MM.1S (cell line): ENCODE results near the gene NUP210L.

ENCODE experiments used
- DNase-seq: peaks from one replicate; pipeline ENCODE4 v3.0.0-alpha.2; 2015
- H2AFZ ChIP-seq: fragments of 300-600 bp; sonication (generic); 2 replicates; pipeline ENCODE4 v1.6.0; 2016; ENCODE audit warnings: antibody characterized with exemption, low read length
- H3F3A ChIP-seq: fragments of 300-600 bp; sonication (generic); 2 replicates; pipeline ENCODE4 v1.6.1; 2016; ENCODE audit warnings: mild to moderate bottlenecking, antibody characterized with exemption, low read length, moderate library complexity, mixed read lengths; ENCODE audit not compliant: insufficient read depth
- H3K27ac ChIP-seq: fragments of 300-600 bp; sonication (generic); 2 replicates; pipeline ENCODE4 v1.5.1; 2016; ENCODE audit warnings: mild to moderate bottlenecking, low read length
- H3K27me3 ChIP-seq: fragments of 300-600 bp; sonication (generic); replicated peaks from 2 replicates; pipeline ENCODE4 v1.6.0; 2016; ENCODE audit warnings: low read length; ENCODE audit not compliant: insufficient read depth
- H3K36me3 ChIP-seq: fragments of 300-600 bp; sonication (generic); replicated peaks from 2 replicates; pipeline ENCODE4 v1.6.1; 2016; ENCODE audit warnings: mild to moderate bottlenecking, low read length, mixed read lengths; ENCODE audit not compliant: insufficient read depth
- H3K4me1 ChIP-seq: fragments of 300-600 bp; sonication (generic); 2 replicates; pipeline ENCODE4 v1.6.1; 2016; ENCODE audit warnings: low read length, mixed read lengths
- H3K4me2 ChIP-seq: fragments of 300-600 bp; sonication (generic); 2 replicates; pipeline ENCODE4 v1.6.0; 2016; ENCODE audit warnings: low read depth, low read length
- H3K4me3 ChIP-seq: fragments of 300-600 bp; sonication (generic); 2 replicates; pipeline ENCODE4 v1.5.1; 2016; ENCODE audit warnings: low read length, mixed read lengths
- H3K79me2 ChIP-seq: fragments of 300-600 bp; sonication (generic); 2 replicates; pipeline ENCODE4 v1.6.1; 2016; ENCODE audit warnings: mixed run types, low read length, mixed read lengths
- H3K9ac ChIP-seq: fragments of 300-600 bp; sonication (generic); 2 replicates; pipeline ENCODE4 v1.6.1; 2016; ENCODE audit warnings: low read length, mixed read lengths
- H3K9me2 ChIP-seq: fragments of 300-600 bp; sonication (generic); replicated peaks from 2 replicates; pipeline ENCODE4 v1.6.1; 2016; ENCODE audit warnings: mild to moderate bottlenecking, low read length, mixed read lengths; ENCODE audit not compliant: insufficient read depth
- H3K9me3 ChIP-seq: fragments of 300-600 bp; sonication (generic); replicated peaks from 2 replicates; pipeline ENCODE4 v1.6.1; 2016; ENCODE audit warnings: mild to moderate bottlenecking, low read length, mixed read lengths; ENCODE audit not compliant: insufficient read depth
- H4K20me1 ChIP-seq: fragments of 300-600 bp; sonication (generic); 2 replicates; pipeline ENCODE4 v1.6.1; 2016; ENCODE audit warnings: mild to moderate bottlenecking, low read length, moderate library complexity, mixed read lengths; ENCODE audit not compliant: insufficient read depth
- EZH2 ChIP-seq: fragments of 300-600 bp; sonication (generic); optimal IDR thresholded peaks from 2 replicates; pipeline ENCODE3; 2017; ENCODE audit warnings: low read depth, mild to moderate bottlenecking, antibody characterized with exemption, low read length, mixed read lengths
- EZH2phosphoT487 ChIP-seq: fragments of 300-600 bp; sonication (generic); IDR thresholded peaks from 2 replicates; pipeline ENCODE4 v1.6.1; 2018; ENCODE audit warnings: antibody characterized with exemption, low read length
- TF ChIP-seq, protein P1 (sequence below): fragments of 300-600 bp; sonication (generic); IDR thresholded peaks from 2 replicates; pipeline ENCODE4 v1.5.1; 2016; ENCODE audit warnings: antibody characterized with exemption, low read length, mixed read lengths

The NUP210L gene

GRCh38 chr1:153967107-153967999 lies 187.5 kb downstream of the NUP210L start, which contains the start of gene CREB3L4:
CREB3L4 (plus strand) TSS chr1:153967902; CDS start chr1:153968526, 624 bp downstream.
- H3K4me1 ChIP-seq, result peaks cover 23% of the 10 kb centered on the region
- H3K27me3 ChIP-seq, result no peaks in the 10 kb centered on the region
- DNase-seq, result peak; percentile 99
- TF ChIP-seq, protein P1, sequence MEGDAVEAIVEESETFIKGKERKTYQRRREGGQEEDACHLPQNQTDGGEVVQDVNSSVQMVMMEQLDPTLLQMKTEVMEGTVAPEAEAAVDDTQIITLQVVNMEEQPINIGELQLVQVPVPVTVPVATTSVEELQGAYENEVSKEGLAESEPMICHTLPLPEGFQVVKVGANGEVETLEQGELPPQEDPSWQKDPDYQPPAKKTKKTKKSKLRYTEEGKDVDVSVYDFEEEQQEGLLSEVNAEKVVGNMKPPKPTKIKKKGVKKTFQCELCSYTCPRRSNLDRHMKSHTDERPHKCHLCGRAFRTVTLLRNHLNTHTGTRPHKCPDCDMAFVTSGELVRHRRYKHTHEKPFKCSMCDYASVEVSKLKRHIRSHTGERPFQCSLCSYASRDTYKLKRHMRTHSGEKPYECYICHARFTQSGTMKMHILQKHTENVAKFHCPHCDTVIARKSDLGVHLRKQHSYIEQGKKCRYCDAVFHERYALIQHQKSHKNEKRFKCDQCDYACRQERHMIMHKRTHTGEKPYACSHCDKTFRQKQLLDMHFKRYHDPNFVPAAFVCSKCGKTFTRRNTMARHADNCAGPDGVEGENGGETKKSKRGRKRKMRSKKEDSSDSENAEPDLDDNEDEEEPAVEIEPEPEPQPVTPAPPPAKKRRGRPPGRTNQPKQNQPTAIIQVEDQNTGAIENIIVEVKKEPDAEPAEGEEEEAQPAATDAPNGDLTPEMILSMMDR, result peak; percentile 61
- TF ChIP-seq EZH2 (no peak), EZH2phosphoT487 (no peak)
- H3K27ac ChIP-seq, result peak within 1 kb of the TSS; percentile 88
- H4K20me1 ChIP-seq, result no peaks in the 10 kb centered on the region
- no peaks in the 10 kb centered on the region for H3K9me3 ChIP-seq
- H3K9ac ChIP-seq, result peak within 1 kb of the TSS; percentile 84
- peak within 1 kb of the TSS; percentile 95 for H2AFZ ChIP-seq
- H3K36me3 ChIP-seq, result no peaks in the 10 kb centered on the region
- H3K4me3 ChIP-seq, result peak within 1 kb of the TSS; percentile 80
- no peaks in the 10 kb centered on the region for H3K9me2 ChIP-seq
- H3F3A ChIP-seq, result peaks cover 29% of the 10 kb centered on the region
- H3K79me2 ChIP-seq, result peaks cover 29% of the 10 kb centered on the region
- H3K4me2 ChIP-seq, result peak within 1 kb of the TSS; percentile 98

- H3F3A ChIP-seq, result peaks cover 26% of the 10 kb centered on the region
- H3K79me2 ChIP-seq, result peaks cover 41% of the 10 kb centered on the region
Observed at GRCh38 chr1:153963850-153964331, 191.0 kb downstream of the NUP210L start.

GRCh38 chr1:153963030-153963849 lies 191.6 kb downstream of the NUP210L start, which contains the start of gene SLC39A1:
SLC39A1 (minus strand) TSS chr1:153963537; CDS start chr1:153962715, 822 bp downstream.
- DNase-seq, result peak; percentile 99
- Histone ChIP-seq H4K20me1 (no peaks in the 10 kb centered on the region), H3K4me3 (peak within 1 kb of the TSS; percentile 74), H3K4me1 (peaks cover 26% of the 10 kb centered on the region), H3K9ac (peak within 1 kb of the TSS; percentile 66), H2AFZ (peak within 1 kb of the TSS; percentile 77), H3K79me2 (peaks cover 39% of the 10 kb centered on the region), H3K27ac (peak within 1 kb of the TSS; percentile 20; the same call in 1 of the 2 replicates), H3K36me3 (no peaks in the 10 kb centered on the region), H3K4me2 (peak within 1 kb of the TSS; percentile 92), H3K9me2 (no peaks in the 10 kb centered on the region), H3F3A (peaks cover 26% of the 10 kb centered on the region), H3K27me3 (no peaks in the 10 kb centered on the region), H3K9me3 (no peaks in the 10 kb centered on the region)
- TF ChIP-seq, protein P1, result no peak
- TF ChIP-seq EZH2 (no peak), EZH2phosphoT487 (no peak)

More at GRCh38 chr1:153963850-153964331, 191.0 kb downstream of the NUP210L start:
- Histone ChIP-seq H3K9me3 (no peaks in the 10 kb centered on the region), H4K20me1 (no peaks in the 10 kb centered on the region), H3K27me3 (no peaks in the 10 kb centered on the region), H2AFZ (peak overlapping the region; percentile 77), H3K9ac (peak overlapping the region; percentile 66), H3K4me1 (peaks cover 29% of the 10 kb centered on the region), H3K9me2 (no peaks in the 10 kb centered on the region), H3K36me3 (no peaks in the 10 kb centered on the region), H3K27ac (peak overlapping the region; percentile 20; the same call in 1 of the 2 replicates), H3K4me2 (peak overlapping the region; percentile 92), H3K4me3 (peak overlapping the region; percentile 74)
- TF ChIP-seq EZH2phosphoT487 (no peak), EZH2 (no peak)
- TF ChIP-seq, protein P1, result no peak
- peak; percentile 34 for DNase-seq
